Adrenal gland (tissue), 12 donors: ENCODE data around the gene NPFFR1. TPM values are rescaled to one million over a fixed set of nuclear protein-coding genes. Genes with fewer than 3 reads are reported as not detected.

Experiments used
- DNase-seq, 7 donors: peaks; one replicate each; pipeline ENCODE4 v3.0.0-alpha.2; 2019 to 2020
- H3K27ac ChIP-seq, 5 donors: fragments of 200-600 bp; sonication (generic) in 4 of 5; 1 replicate in 3 of 5; 2 replicates in 2 of 5; pipeline versions ENCODE4 v1.5.1 to v1.8.0; 2016 to 2020; ENCODE audit warnings: mild to moderate bottlenecking in 1 of 5
- H3K27me3 ChIP-seq: fragments of 200-600 bp; 2 replicates; pipeline ENCODE4 v1.8.0; 2021
- H3K36me3 ChIP-seq, 2 donors: fragments of 200-600 bp; replicated peaks in 1 of 2; 1 replicate in 1 of 2; 2 replicates in 1 of 2; pipeline versions ENCODE4 v1.5.1 to v1.8.0; 2018 to 2022
- H3K4me1 ChIP-seq, 2 donors: fragments of 200-600 bp; replicated peaks in 1 of 2; 1 replicate in 1 of 2; 2 replicates in 1 of 2; pipeline versions ENCODE4 v1.5.1 to v1.8.0; 2018 to 2021
- H3K4me3 ChIP-seq, 4 donors: fragments of 200-600 bp; sonication (generic) in 3 of 4; one replicate each; pipeline ENCODE4 v1.5.1; 2016 to 2018
- H3K9me3 ChIP-seq, 3 donors: fragments of 200-600 bp; sonication (generic) in 1 of 3; replicated peaks in 1 of 3; 1 replicate in 2 of 3; 2 replicates in 1 of 3; pipeline versions ENCODE4 v1.5.1 to v1.8.0; 2016 to 2021
- CTCF ChIP-seq, 6 experiments: fragments of 450-650 bp in 4 of 6; fragments of 200-600 bp in 2 of 6; sonication (generic) in 1 of 6; IDR thresholded peaks; 1 replicate in 5 of 6; 2 replicates in 1 of 6; pipeline versions ENCODE4 v1.5.1 to v1.8.0; 2016 to 2021; ENCODE audit warnings: antibody characterized with exemption in 6 of 6, mild to moderate bottlenecking in 2 of 6, moderate library complexity in 1 of 6
- POLR2A ChIP-seq, 2 donors: fragments of 450-650 bp; IDR thresholded peaks; one replicate each; pipeline ENCODE4 v1.6.1; 2017; ENCODE audit warnings: antibody characterized with exemption in 2 of 2, mild to moderate bottlenecking in 2 of 2, moderate library complexity in 1 of 2
- WGBS, 4 donors: extraction: QIAGEN DNeasy Blood & Tissue Kit in 2 of 4; methylation state at CpG; one replicate each; pipeline versions ENCODE4 v1.1.5 to v1.1.7; 2013 to 2017; 5-methylcytosine and 5-hydroxymethylcytosine counted together
- intact Hi-C, 2 donors: fragments of 100-400 bp; cut with DNase I; formaldehyde crosslinking; loops; one replicate each; pipeline versions ENCODE4 v1.14.1 to v1.15.0; 2022 to 2023
- polyA plus RNA-seq, 3 donors: library from polyadenylated mRNA; stranded (reverse); fragments of 200-250 nt in 2 of 3; fragments of 350-450 nt in 1 of 3; fragmentation: Illumina TruSeq in 1 of 3; extraction: RNeasy Lipid Tissue Mini Kit (QIAGEN cat#74804) in 1 of 3; gene quantifications; one replicate each; pipeline ENCODE4 v1.2.3, GENCODE V29; 2013 to 2014
- total RNA-seq, 9 donors: library from RNA; depleted of rRNA in 4 of 9; stranded (reverse); fragments of >200 nt in 4 of 9; fragments of 120-200 nt in 1 of 9; fragmentation: NEBNext Ultra II Directional in 1 of 9; extraction: Animal tissue kit (Norgen Biotek cat#: 25700) in 1 of 9; gene quantifications; one replicate each; pipeline versions ENCODE4 v1.1.0 to v1.2.4, GENCODE V29; 2013 to 2023
- donor health status: healthy with polysubstance abuse.
- donor health status: Bipolar disorder and iron deficiency.
- donor health status: DM: yes; HTN: yes; CAD: no.
- donor health status: DM: no; HTN: no; CAD: no.
- donor health status: DM: no; HTN: no; CAD: no.
- donor health status: DM: yes; HTN: yes; CAD: no.

NPFFR1 gene
- total and polyA plus RNA-seq, 12 donors: under 0.01 to 0.24 (median 0.03) TPM; not detected in 7

- no peaks in the 10 kb centered on the region for H3K27me3 ChIP-seq
- no peak overlapping the region for H3K27ac ChIP-seq
- H3K9me3 ChIP-seq: peaks cover 0 to 5% (median 0%) of the 10 kb centered on the region in 3 donors
- DNase-seq: peak in 1 of 7 donors; percentile 15
- no peak overlapping the region for H3K4me3 ChIP-seq
- intact Hi-C loops: loop anchor here in 1 of 2 donors (5.0 to 10.0 kb wide), 3 partner anchors 48 to 89 kb away; no protein-coding TSS in a partner anchor
- H3K4me1 ChIP-seq: peaks cover 0 to 6% of the 10 kb centered on the region in 2 donors
- 10 to 17% (median 15%) methylated on average over 4 of the region's 4 CpGs for WGBS, 4 donors
- no peaks in the 10 kb centered on the region for H3K36me3 ChIP-seq
- TF ChIP-seq POLR2A (IDR thresholded peaks at IDR 0.05): no peak
- TF ChIP-seq CTCF (IDR thresholded peaks at IDR 0.05): peak; percentile 53 to 76 (median 62)
Observed at GRCh38 chr10:70272925-70273316, 10.9 kb downstream of the NPFFR1 start.

- peak in 1 of 7 donors; percentile 16 for DNase-seq
Observed at GRCh38 chr10:70271996-70272924, 11.5 kb downstream of the NPFFR1 start.

GRCh38 chr10:70270952-70271351 lies 12.9 kb downstream of the NPFFR1 start:
- Histone ChIP-seq H3K27ac (no peak overlapping the region), H3K27me3 (no peaks in the 10 kb centered on the region), H3K4me1 (peaks cover 0 to 6% of the 10 kb centered on the region in 2 donors), H3K36me3 (no peaks in the 10 kb centered on the region), H3K9me3 (peaks cover 0 to 5% (median 0%) of the 10 kb centered on the region in 3 donors), H3K4me3 (no peak overlapping the region)
- 83 to 90% (median 86%) methylated on average over 2 of the region's 2 CpGs for WGBS, 4 donors
- no peak for DNase-seq
- intact Hi-C loops: loop anchor here in 1 of 2 donors (5.0 to 10.0 kb wide), 3 partner anchors 46 to 91 kb away; no protein-coding TSS in a partner anchor
- TF ChIP-seq CTCF (IDR thresholded peaks at IDR 0.05): no peak
- no peak for TF ChIP-seq POLR2A (IDR thresholded peaks at IDR 0.05)

More at GRCh38 chr10:70271996-70272924, 11.5 kb downstream of the NPFFR1 start:
- Histone ChIP-seq H3K4me3 (no peak overlapping the region), H3K27ac (no peak overlapping the region), H3K9me3 (peaks cover 0 to 5% (median 0%) of the 10 kb centered on the region in 3 donors), H3K27me3 (no peaks in the 10 kb centered on the region), H3K36me3 (no peaks in the 10 kb centered on the region), H3K4me1 (peaks cover 0 to 6% of the 10 kb centered on the region in 2 donors)
- 70 to 78% (median 76%) methylated on average over 17 of the region's 17 CpGs for WGBS, 4 donors
- intact Hi-C loops: loop anchor here in 1 of 2 donors (5.0 to 10.0 kb wide), 3 partner anchors 47 to 90 kb away; no protein-coding TSS in a partner anchor
- TF ChIP-seq CTCF (IDR thresholded peaks at IDR 0.05): no peak
- no peak for TF ChIP-seq POLR2A (IDR thresholded peaks at IDR 0.05)

GRCh38 chr10:70269741-70270140 lies 14.1 kb downstream of the NPFFR1 start:
- H3K9me3 ChIP-seq: no peaks in the 10 kb centered on the region
- no peak overlapping the region for H3K4me3 ChIP-seq
- 95 to 98% (median 97%) methylated on average over 3 of the region's 3 CpGs for WGBS, 4 donors
- no peaks in the 10 kb centered on the region for H3K36me3 ChIP-seq
- intact Hi-C loops: loop anchor here in 1 of 2 donors (5.0 to 10.0 kb wide), 3 partner anchors 45 to 93 kb away; no protein-coding TSS in a partner anchor
- H3K27ac ChIP-seq: no peak overlapping the region
- H3K27me3 ChIP-seq: no peaks in the 10 kb centered on the region
- peaks cover 0 to 6% of the 10 kb centered on the region in 2 donors for H3K4me1 ChIP-seq
- no peak for DNase-seq
- no peak for TF ChIP-seq POLR2A (IDR thresholded peaks at IDR 0.05)
- no peak for TF ChIP-seq CTCF (IDR thresholded peaks at IDR 0.05)
